DND-41 (cell line): ENCODE data around the gene TMEM61.

ENCODE experiments used
- ATAC-seq: fragments of 200-7000 bp; cut with Tn5 transposase; 3 replicates; pipeline ENCODE4 v1.9.1; 2021; ENCODE audit warnings: low read depth; ENCODE audit not compliant: insufficient read depth
- DNase-seq: peaks from one replicate; pipeline ENCODE4 v3.0.0-alpha.2; 2020
- H2AFZ ChIP-seq: 2 replicates; pipeline ENCODE4 v1.6.0; 2012; ENCODE audit warnings: low read depth, low read length
- H3K27ac ChIP-seq: 2 replicates; pipeline ENCODE4 v1.5.1; 2012; ENCODE audit warnings: low read length, inconsistent platforms
- H3K27me3 ChIP-seq: fragments of 200-600 bp; sonication (generic); 2 replicates; pipeline ENCODE4 v1.6.0; 2012; ENCODE audit warnings: low read length, mild to moderate bottlenecking, inconsistent platforms; ENCODE audit not compliant: insufficient read depth, poor library complexity
- H3K36me3 ChIP-seq: 2 replicates; pipeline ENCODE4 v1.5.1; 2012; ENCODE audit warnings: low read length, inconsistent platforms; ENCODE audit not compliant: insufficient read depth
- H3K4me1 ChIP-seq: 2 replicates; pipeline ENCODE4 v1.5.1; 2012; ENCODE audit warnings: mild to moderate bottlenecking, low read length; ENCODE audit not compliant: insufficient read depth
- H3K4me2 ChIP-seq: 2 replicates; pipeline ENCODE4 v1.6.0; 2012; ENCODE audit warnings: mild to moderate bottlenecking, moderate library complexity, low read length, inconsistent platforms; ENCODE audit not compliant: insufficient read depth
- H3K4me3 ChIP-seq, 2 experiments: fragments of 200-600 bp in 1 of 2; shearing (Covaris generic) in 1 of 2; 2 replicates each; pipeline ENCODE4 v1.5.1; 2012 to 2016; ENCODE audit warnings: inconsistent platforms in 2 of 2, low read length in 2 of 2, mild to moderate bottlenecking in 2 of 2, low read depth in 1 of 2, moderate library complexity in 1 of 2
- H3K79me2 ChIP-seq: 2 replicates; pipeline ENCODE4 v1.6.0; 2012; ENCODE audit warnings: low read length, inconsistent platforms; ENCODE audit not compliant: insufficient read depth
- H3K9ac ChIP-seq: 2 replicates; pipeline ENCODE4 v1.6.0; 2012; ENCODE audit warnings: low read depth, mild to moderate bottlenecking, inconsistent platforms, low read length, moderate library complexity
- H3K9me3 ChIP-seq: 2 replicates; pipeline ENCODE4 v1.5.1; 2012; ENCODE audit warnings: low read length, moderate library complexity, mild to moderate bottlenecking, inconsistent platforms; ENCODE audit not compliant: insufficient read depth, severe bottlenecking
- H4K20me1 ChIP-seq: 2 replicates; pipeline ENCODE4 v1.6.0; 2012; ENCODE audit warnings: low read length; ENCODE audit not compliant: insufficient read depth
- CTCF ChIP-seq: IDR thresholded peaks from 2 replicates; pipeline ENCODE4 v1.5.1; 2012; ENCODE audit warnings: borderline replicate concordance, low read length, moderate library complexity, mild to moderate bottlenecking; ENCODE audit not compliant: poor library complexity, severe bottlenecking; ENCODE audit errors: extremely low read depth
- EZH2 ChIP-seq: IDR thresholded peaks from 3 replicates; pipeline ENCODE4 v1.6.1; 2012; ENCODE audit warnings: borderline replicate concordance, low read depth, mild to moderate bottlenecking, moderate library complexity, low read length, inconsistent platforms; ENCODE audit not compliant: severe bottlenecking

Gene TMEM61

GRCh38 chr1:54951810-54952226 lies 28.6 kb upstream of the TMEM61 start:
- Histone ChIP-seq H3K27ac (no peak overlapping the region), H3K4me1 (no peaks in the 10 kb centered on the region), H4K20me1 (no peaks in the 10 kb centered on the region), H3K4me2 (no peak overlapping the region), H3K27me3 (no peaks in the 10 kb centered on the region), H3K9ac (no peak overlapping the region), H3K79me2 (no peaks in the 10 kb centered on the region), H3K36me3 (no peaks in the 10 kb centered on the region), H3K9me3 (no peaks in the 10 kb centered on the region), H3K4me3 (no peak overlapping the region), H2AFZ (no peak overlapping the region)
- DNase-seq (no peak), ATAC-seq (no peak)
- no peak for TF ChIP-seq CTCF
- TF ChIP-seq EZH2, result no peak

GRCh38 chr1:54952950-54953718 lies 27.3 kb upstream of the TMEM61 start:
- H3K27ac ChIP-seq, result no peak overlapping the region
- H3K36me3 ChIP-seq, result no peaks in the 10 kb centered on the region
- no peak for DNase-seq
- H3K4me2 ChIP-seq, result no peak overlapping the region
- no peaks in the 10 kb centered on the region for H3K4me1 ChIP-seq
- ATAC-seq, result no peak
- no peak overlapping the region for H2AFZ ChIP-seq
- H3K9ac ChIP-seq, result no peak overlapping the region
- TF ChIP-seq CTCF, result no peak
- TF ChIP-seq EZH2, result no peak
- no peaks in the 10 kb centered on the region for H4K20me1 ChIP-seq
- no peak overlapping the region for H3K4me3 ChIP-seq
- no peaks in the 10 kb centered on the region for H3K79me2 ChIP-seq
- H3K9me3 ChIP-seq, result peaks cover under 1% of the 10 kb centered on the region
- no peaks in the 10 kb centered on the region for H3K27me3 ChIP-seq

- ATAC-seq (no peak), DNase-seq (no peak)
- Histone ChIP-seq H2AFZ (no peak overlapping the region), H3K36me3 (no peaks in the 10 kb centered on the region), H3K4me3 (no peak overlapping the region), H3K9me3 (peaks cover 2% of the 10 kb centered on the region), H3K4me1 (no peaks in the 10 kb centered on the region), H3K4me2 (no peak overlapping the region), H4K20me1 (no peaks in the 10 kb centered on the region), H3K27me3 (no peaks in the 10 kb centered on the region), H3K9ac (no peak overlapping the region), H3K79me2 (no peaks in the 10 kb centered on the region), H3K27ac (no peak overlapping the region)
- TF ChIP-seq CTCF (no peak), EZH2 (no peak)
Observed at GRCh38 chr1:54953846-54954245, 26.6 kb upstream of the TMEM61 start.
